PC-3 (cell line): ENCODE measurements around the gene CHMP6.

Source experiments
- CTCF ChIP-seq: fragments of 300-600 bp; sonication (generic); conservative IDR thresholded peaks from 2 replicates; pipeline ENCODE4 v1.5.1; 2017; ENCODE audit warnings: antibody characterized with exemption, low read depth, mild to moderate bottlenecking, low read length
- EZH2 ChIP-seq: fragments of 300-600 bp; sonication (generic); IDR thresholded peaks from one replicate; pipeline ENCODE4 v1.6.1; 2017; ENCODE audit warnings: antibody characterized with exemption, mild to moderate bottlenecking, low read length; ENCODE audit not compliant: unreplicated experiment

GRCh38 chr17:81008140-81008539, 16.5 kb downstream of the CHMP6 start:
- no peak for TF ChIP-seq CTCF
- no peak for TF ChIP-seq EZH2
